ENCODE results near the gene EPG5.

EPG5 gene

DNA sequence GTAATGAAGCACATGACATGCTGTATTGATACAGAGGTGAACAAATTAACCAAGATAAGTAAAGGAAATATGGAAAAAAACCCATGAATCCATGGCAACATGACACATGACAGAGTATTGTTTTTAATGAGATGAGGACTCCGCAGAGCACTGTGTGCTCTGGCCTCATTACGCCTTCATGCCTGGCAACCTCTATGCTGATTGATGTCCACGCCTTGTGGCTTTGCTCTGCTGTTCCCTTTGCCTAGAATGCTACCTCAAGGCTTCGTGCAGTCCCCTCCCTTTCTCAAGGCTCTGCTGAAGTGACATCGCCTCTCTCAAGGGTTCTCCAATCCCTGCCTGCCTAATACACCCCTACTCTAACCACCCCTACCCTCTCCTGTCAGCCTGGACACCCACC lies 133.3 kb downstream of the EPG5 start:
- Histone ChIP-seq H2AK5ac (ENCODE audit: low read length) (no peak overlapping the region), H4K8ac (ENCODE audit: low read depth, low read length) (no peak overlapping the region), H4K91ac (ENCODE audit: low read depth, low read length) (no peak overlapping the region), H3K4me2 (ENCODE audit: low read length) (no peak overlapping the region), H3K14ac (ENCODE audit: low read length) (no peak overlapping the region), H3K79me2 (ENCODE audit: control insufficient read depth, insufficient read depth, low read length, poor library complexity) (no peaks in the 10 kb centered on the region), H2AFZ (ENCODE audit: insufficient read depth, low read length, poor library complexity) (no peak overlapping the region), H2BK12ac (ENCODE audit: low read length) (no peak overlapping the region), H3K23ac (ENCODE audit: low read length) (peak overlapping the region; percentile 4), H3K9ac (ENCODE audit: low read length) (no peak overlapping the region), H3K18ac (ENCODE audit: low read length) (no peak overlapping the region), H4K12ac (ENCODE audit: low read depth, low read length) (no peak overlapping the region), H3K27me3 (ENCODE audit: insufficient read depth, low read length) (peaks cover 15% of the 10 kb centered on the region), H3K4ac (ENCODE audit: low read depth, low read length) (no peak overlapping the region), H3K79me1 (ENCODE audit: low read length) (no peaks in the 10 kb centered on the region), H3K9me3 (ENCODE audit: insufficient read depth, low read depth, low read length) (no peaks in the 10 kb centered on the region), H3K4me1 (ENCODE audit: control insufficient read depth in 1 of 2, insufficient read depth in 2 of 2, low read length in 2 of 2) (peaks cover 8 to 13% of the 10 kb centered on the region in 2 experiments), H3K27ac (ENCODE audit: low read depth, low read length) (no peak overlapping the region), H2BK5ac (ENCODE audit: low read depth, low read length, poor library complexity) (no peak overlapping the region), H3K36me3 (ENCODE audit: control insufficient read depth in 1 of 2, insufficient read depth in 2 of 2, low read length in 2 of 2) (no peaks in the 10 kb centered on the region), H3K4me3 (ENCODE audit: low read depth, low read length) (no peak overlapping the region), H2BK120ac (ENCODE audit: insufficient read depth, low read length, poor library complexity) (no peak overlapping the region)
- no CpG with 5 or more reads among the region's 5 CpGs for WGBS (ENCODE audit: extremely low coverage, insufficient coverage, insufficient read length)
- DNase-seq, result no peak

DNA sequence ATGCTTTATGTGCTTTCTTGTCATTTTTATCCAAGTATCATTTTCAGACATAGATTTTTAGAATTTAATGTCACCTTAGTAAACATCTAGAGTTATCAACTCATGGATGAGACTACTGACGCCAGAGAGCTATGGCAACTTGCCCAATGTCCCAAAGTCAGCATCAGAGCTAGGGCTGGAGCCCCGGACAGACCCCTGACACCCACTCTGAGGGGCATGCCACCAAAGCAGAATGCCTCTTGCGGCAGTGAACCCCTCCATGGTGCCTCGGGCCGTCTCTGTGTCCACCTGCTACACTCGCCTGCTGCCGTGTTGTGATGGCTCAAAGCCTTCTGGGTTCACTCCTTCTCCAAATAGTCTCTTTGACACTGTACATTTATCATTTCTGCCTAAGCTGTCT lies 136.2 kb downstream of the EPG5 start:
- H4K12ac ChIP-seq (ENCODE audit: low read depth, low read length), result no peak overlapping the region
- H3K9me3 ChIP-seq (ENCODE audit: insufficient read depth, low read depth, low read length), result no peaks in the 10 kb centered on the region
- H3K9ac ChIP-seq (ENCODE audit: low read length), result no peak overlapping the region
- no peak overlapping the region for H3K4me2 ChIP-seq (ENCODE audit: low read length)
- no peak for DNase-seq
- no peaks in the 10 kb centered on the region for H3K36me3 ChIP-seq (ENCODE audit: control insufficient read depth in 1 of 2, insufficient read depth in 2 of 2, low read length in 2 of 2)
- no peak overlapping the region for H2BK5ac ChIP-seq (ENCODE audit: low read depth, low read length, poor library complexity)
- H3K4me3 ChIP-seq (ENCODE audit: low read depth, low read length), result no peak overlapping the region
- no peak overlapping the region for H2AFZ ChIP-seq (ENCODE audit: insufficient read depth, low read length, poor library complexity)
- H3K18ac ChIP-seq (ENCODE audit: low read length), result no peak overlapping the region
- no peak overlapping the region for H3K23ac ChIP-seq (ENCODE audit: low read length)
- no peak overlapping the region for H2BK120ac ChIP-seq (ENCODE audit: insufficient read depth, low read length, poor library complexity)
- H3K4me1 ChIP-seq (ENCODE audit: control insufficient read depth in 1 of 2, insufficient read depth in 2 of 2, low read length in 2 of 2), result peaks cover 20 to 22% of the 10 kb centered on the region in 2 experiments
- no CpG with 5 or more reads among the region's 7 CpGs for WGBS (ENCODE audit: extremely low coverage, insufficient coverage, insufficient read length)
- no peaks in the 10 kb centered on the region for H3K27me3 ChIP-seq (ENCODE audit: insufficient read depth, low read length)
- H2AK5ac ChIP-seq (ENCODE audit: low read length), result no peak overlapping the region
- no peaks in the 10 kb centered on the region for H3K79me2 ChIP-seq (ENCODE audit: control insufficient read depth, insufficient read depth, low read length, poor library complexity)
- H3K79me1 ChIP-seq (ENCODE audit: low read length), result peaks cover 5% of the 10 kb centered on the region
- H3K4ac ChIP-seq (ENCODE audit: low read depth, low read length), result no peak overlapping the region
- no peak overlapping the region for H3K14ac ChIP-seq (ENCODE audit: low read length)
- H4K91ac ChIP-seq (ENCODE audit: low read depth, low read length), result no peak overlapping the region
- H4K8ac ChIP-seq (ENCODE audit: low read depth, low read length), result no peak overlapping the region
- H2BK12ac ChIP-seq (ENCODE audit: low read length), result no peak overlapping the region
- H3K27ac ChIP-seq (ENCODE audit: low read depth, low read length), result no peak overlapping the region

DNA sequence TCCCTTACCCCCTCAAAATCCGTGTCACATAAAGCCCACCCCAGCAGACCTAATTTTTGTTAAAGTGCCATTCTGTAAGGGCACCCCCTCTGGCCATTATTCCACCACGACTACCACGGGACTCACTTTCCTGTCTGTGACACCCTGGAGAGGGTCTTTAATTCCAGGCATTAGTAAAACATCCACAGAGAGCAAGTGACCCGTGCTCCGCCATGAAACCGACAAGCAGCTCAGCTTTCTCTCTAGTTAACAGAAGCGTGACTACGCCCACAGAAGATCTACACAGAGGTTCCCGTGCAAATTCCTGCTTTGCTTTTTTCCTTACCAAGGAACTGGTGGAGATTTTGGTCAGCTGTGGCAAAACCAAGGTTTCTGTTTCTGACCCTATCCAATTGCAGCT lies 137.3 kb downstream of the EPG5 start:
- H3K4me2 ChIP-seq (ENCODE audit: low read length), result no peak overlapping the region
- H2AK5ac ChIP-seq (ENCODE audit: low read length), result no peak overlapping the region
- no peak overlapping the region for H3K9ac ChIP-seq (ENCODE audit: low read length)
- no CpG with 5 or more reads among the region's 9 CpGs for WGBS (ENCODE audit: extremely low coverage, insufficient coverage, insufficient read length)
- no peak for DNase-seq
- H2BK120ac ChIP-seq (ENCODE audit: insufficient read depth, low read length, poor library complexity), result no peak overlapping the region
- no peak overlapping the region for H4K91ac ChIP-seq (ENCODE audit: low read depth, low read length)
- H3K4me3 ChIP-seq (ENCODE audit: low read depth, low read length), result no peak overlapping the region
- no peaks in the 10 kb centered on the region for H3K36me3 ChIP-seq (ENCODE audit: control insufficient read depth in 1 of 2, insufficient read depth in 2 of 2, low read length in 2 of 2)
- H2BK12ac ChIP-seq (ENCODE audit: low read length), result no peak overlapping the region
- H3K79me1 ChIP-seq (ENCODE audit: low read length), result peaks cover 5% of the 10 kb centered on the region
- H3K27ac ChIP-seq (ENCODE audit: low read depth, low read length), result no peak overlapping the region
- no peak overlapping the region for H2BK5ac ChIP-seq (ENCODE audit: low read depth, low read length, poor library complexity)
- no peaks in the 10 kb centered on the region for H3K27me3 ChIP-seq (ENCODE audit: insufficient read depth, low read length)
- H3K4ac ChIP-seq (ENCODE audit: low read depth, low read length), result no peak overlapping the region
- H3K18ac ChIP-seq (ENCODE audit: low read length), result no peak overlapping the region
- no peak overlapping the region for H4K12ac ChIP-seq (ENCODE audit: low read depth, low read length)
- no peak overlapping the region for H3K23ac ChIP-seq (ENCODE audit: low read length)
- H3K9me3 ChIP-seq (ENCODE audit: insufficient read depth, low read depth, low read length), result no peaks in the 10 kb centered on the region
- H3K14ac ChIP-seq (ENCODE audit: low read length), result no peak overlapping the region
- H2AFZ ChIP-seq (ENCODE audit: insufficient read depth, low read length, poor library complexity), result no peak overlapping the region
- H3K4me1 ChIP-seq (ENCODE audit: control insufficient read depth in 1 of 2, insufficient read depth in 2 of 2, low read length in 2 of 2), result peaks cover 20 to 22% of the 10 kb centered on the region in 2 experiments
- H3K79me2 ChIP-seq (ENCODE audit: control insufficient read depth, insufficient read depth, low read length, poor library complexity), result no peaks in the 10 kb centered on the region
- no peak overlapping the region for H4K8ac ChIP-seq (ENCODE audit: low read depth, low read length)

DNA sequence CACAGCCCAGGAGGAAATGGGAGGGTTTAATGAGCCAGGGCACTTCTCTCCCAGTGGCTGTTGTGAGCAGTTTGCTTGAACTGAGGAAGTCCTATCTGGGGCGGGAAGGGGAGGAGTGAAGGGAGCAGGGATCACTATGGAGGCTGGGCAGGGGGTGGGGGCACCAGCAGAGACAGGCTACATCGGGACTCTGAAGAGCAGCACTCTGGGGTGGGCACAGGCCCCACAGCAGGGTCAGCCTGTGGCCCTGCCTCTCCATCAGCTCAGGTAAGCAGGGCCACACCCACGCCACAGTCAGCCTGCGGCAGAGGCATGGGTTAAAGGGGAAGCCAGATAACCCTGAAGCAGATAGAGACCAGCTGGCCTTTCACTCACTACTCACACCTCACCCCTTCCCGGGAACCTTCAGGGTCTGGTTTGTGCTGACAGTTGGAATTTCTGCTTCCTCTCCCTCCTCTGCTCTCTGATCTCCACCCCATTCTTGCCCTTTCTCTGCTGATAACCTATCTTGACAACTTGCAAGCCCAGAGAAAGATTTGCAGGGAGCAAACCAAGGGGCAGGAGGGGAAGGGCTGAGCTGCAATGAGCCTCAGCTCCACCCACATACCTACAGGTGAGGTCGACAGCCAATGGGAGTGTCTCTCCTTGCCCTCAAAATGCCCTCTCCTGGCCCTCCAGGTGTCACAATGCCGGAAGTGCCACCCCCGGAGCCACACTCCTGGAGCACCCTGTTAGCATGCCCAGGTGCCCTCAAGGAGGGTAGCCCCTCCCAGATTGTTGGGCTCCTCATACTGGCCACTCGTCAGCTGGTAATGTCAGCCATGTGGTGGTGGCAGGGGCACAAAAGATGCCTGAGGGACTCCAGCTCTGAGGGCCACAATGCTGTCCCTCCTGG lies 138.0 kb downstream of the EPG5 start:
- no peak overlapping the region for H3K9ac ChIP-seq (ENCODE audit: low read length)
- no peak overlapping the region for H2BK120ac ChIP-seq (ENCODE audit: insufficient read depth, low read length, poor library complexity)
- no peak overlapping the region for H4K91ac ChIP-seq (ENCODE audit: low read depth, low read length)
- no peak overlapping the region for H3K14ac ChIP-seq (ENCODE audit: low read length)
- peak overlapping the region; percentile 15 for H3K4me2 ChIP-seq (ENCODE audit: low read length)
- no peaks in the 10 kb centered on the region for H3K79me2 ChIP-seq (ENCODE audit: control insufficient read depth, insufficient read depth, low read length, poor library complexity)
- H3K4me3 ChIP-seq (ENCODE audit: low read depth, low read length), result no peak overlapping the region
- peak; percentile 40 to 45 for DNase-seq
- no peak overlapping the region for H2AK5ac ChIP-seq (ENCODE audit: low read length)
- no peaks in the 10 kb centered on the region for H3K27me3 ChIP-seq (ENCODE audit: insufficient read depth, low read length)
- no peak overlapping the region for H3K27ac ChIP-seq (ENCODE audit: low read depth, low read length)
- H3K4ac ChIP-seq (ENCODE audit: low read depth, low read length), result no peak overlapping the region
- H3K23ac ChIP-seq (ENCODE audit: low read length), result no peak overlapping the region
- no peak overlapping the region for H2AFZ ChIP-seq (ENCODE audit: insufficient read depth, low read length, poor library complexity)
- no peak overlapping the region for H4K12ac ChIP-seq (ENCODE audit: low read depth, low read length)
- no peak overlapping the region for H2BK12ac ChIP-seq (ENCODE audit: low read length)
- H3K4me1 ChIP-seq (ENCODE audit: control insufficient read depth in 1 of 2, insufficient read depth in 2 of 2, low read length in 2 of 2), result peaks cover 20 to 22% of the 10 kb centered on the region in 2 experiments
- no CpG with 5 or more reads among the region's 9 CpGs for WGBS (ENCODE audit: extremely low coverage, insufficient coverage, insufficient read length)
- no peak overlapping the region for H2BK5ac ChIP-seq (ENCODE audit: low read depth, low read length, poor library complexity)
- H3K79me1 ChIP-seq (ENCODE audit: low read length), result peaks cover 5% of the 10 kb centered on the region
- H3K9me3 ChIP-seq (ENCODE audit: insufficient read depth, low read depth, low read length), result no peaks in the 10 kb centered on the region
- no peak overlapping the region for H3K18ac ChIP-seq (ENCODE audit: low read length)
- no peaks in the 10 kb centered on the region for H3K36me3 ChIP-seq (ENCODE audit: control insufficient read depth in 1 of 2, insufficient read depth in 2 of 2, low read length in 2 of 2)
- no peak overlapping the region for H4K8ac ChIP-seq (ENCODE audit: low read depth, low read length)

Data from trophoblast cell (in vitro differentiated cells and primary cell).